Cardiac fibroblast (primary cell): ENCODE data around the gene ARPC3.
"Not testable (repeated sequence)": the region's sequence is repeated elsewhere in the genome, so short reads cannot be mapped to it uniquely, and the experiment has no call there.

Experiments
- DNase-seq, 2 donors: peaks; one replicate each; pipeline versions ENCODE4 v3.0.0 to v3.0.0-alpha.2; 2010; ENCODE audit warnings: low read depth in 2 of 2
- H3K4me3 ChIP-seq, 2 donors: replicated peaks in 1 of 2; 1 replicate in 1 of 2; 2 replicates in 1 of 2; pipeline ENCODE4 v1.5.1; 2011; ENCODE audit warnings: low read depth in 2 of 2, low read length in 2 of 2, mild to moderate bottlenecking in 2 of 2, moderate library complexity in 1 of 2
- TF ChIP-seq, protein P1 (sequence below): IDR thresholded peaks from one replicate; pipeline ENCODE4 v1.5.1; 2011; ENCODE audit warnings: low read depth, mild to moderate bottlenecking, low read length, inconsistent platforms

The ARPC3 gene

DNA sequence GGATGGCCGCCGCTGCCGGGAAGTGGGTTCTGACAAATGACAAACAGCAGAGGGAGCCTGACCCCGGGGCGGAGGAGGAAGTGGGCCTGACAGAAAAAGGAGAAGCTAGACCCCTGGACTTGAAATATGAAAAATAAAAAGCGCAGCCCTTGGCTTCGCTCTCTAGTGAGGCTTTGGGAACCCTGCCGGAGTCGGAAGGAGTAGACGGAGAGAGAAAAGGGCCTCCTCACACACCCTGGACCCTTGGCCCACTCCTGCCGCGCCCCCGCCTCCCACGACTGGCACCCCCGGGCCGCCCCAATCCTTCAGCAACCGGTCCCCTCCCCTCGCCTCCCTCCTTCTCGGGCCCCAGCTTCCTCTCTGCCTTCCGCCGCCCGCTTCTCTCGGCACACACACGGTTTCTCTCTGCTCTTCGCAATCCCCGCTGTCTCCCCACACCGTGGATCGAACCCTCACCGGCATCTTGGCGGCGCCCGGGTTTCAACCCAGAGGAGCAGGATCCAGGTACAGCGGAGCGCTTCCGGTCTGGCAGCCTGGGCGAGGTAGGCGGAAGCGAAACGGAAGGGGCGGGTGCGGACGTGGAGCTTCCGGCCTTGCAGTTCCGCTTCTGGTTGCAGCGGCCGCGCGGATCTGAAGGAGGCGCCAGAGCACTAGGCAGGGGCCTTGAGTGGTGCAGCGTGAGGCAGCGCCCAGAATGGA is at the start of gene ARPC3:
ARPC3 (minus strand) TSS at position 539 of the 699 bp plus-strand sequence; CDS start at position 462, 77 bp downstream.
- DNase-seq: peak; percentile 96
- peak within 1 kb of the TSS; percentile 97 to 98 for H3K4me3 ChIP-seq
- TF ChIP-seq, protein P1, sequence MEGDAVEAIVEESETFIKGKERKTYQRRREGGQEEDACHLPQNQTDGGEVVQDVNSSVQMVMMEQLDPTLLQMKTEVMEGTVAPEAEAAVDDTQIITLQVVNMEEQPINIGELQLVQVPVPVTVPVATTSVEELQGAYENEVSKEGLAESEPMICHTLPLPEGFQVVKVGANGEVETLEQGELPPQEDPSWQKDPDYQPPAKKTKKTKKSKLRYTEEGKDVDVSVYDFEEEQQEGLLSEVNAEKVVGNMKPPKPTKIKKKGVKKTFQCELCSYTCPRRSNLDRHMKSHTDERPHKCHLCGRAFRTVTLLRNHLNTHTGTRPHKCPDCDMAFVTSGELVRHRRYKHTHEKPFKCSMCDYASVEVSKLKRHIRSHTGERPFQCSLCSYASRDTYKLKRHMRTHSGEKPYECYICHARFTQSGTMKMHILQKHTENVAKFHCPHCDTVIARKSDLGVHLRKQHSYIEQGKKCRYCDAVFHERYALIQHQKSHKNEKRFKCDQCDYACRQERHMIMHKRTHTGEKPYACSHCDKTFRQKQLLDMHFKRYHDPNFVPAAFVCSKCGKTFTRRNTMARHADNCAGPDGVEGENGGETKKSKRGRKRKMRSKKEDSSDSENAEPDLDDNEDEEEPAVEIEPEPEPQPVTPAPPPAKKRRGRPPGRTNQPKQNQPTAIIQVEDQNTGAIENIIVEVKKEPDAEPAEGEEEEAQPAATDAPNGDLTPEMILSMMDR: peak; percentile 85

DNA sequence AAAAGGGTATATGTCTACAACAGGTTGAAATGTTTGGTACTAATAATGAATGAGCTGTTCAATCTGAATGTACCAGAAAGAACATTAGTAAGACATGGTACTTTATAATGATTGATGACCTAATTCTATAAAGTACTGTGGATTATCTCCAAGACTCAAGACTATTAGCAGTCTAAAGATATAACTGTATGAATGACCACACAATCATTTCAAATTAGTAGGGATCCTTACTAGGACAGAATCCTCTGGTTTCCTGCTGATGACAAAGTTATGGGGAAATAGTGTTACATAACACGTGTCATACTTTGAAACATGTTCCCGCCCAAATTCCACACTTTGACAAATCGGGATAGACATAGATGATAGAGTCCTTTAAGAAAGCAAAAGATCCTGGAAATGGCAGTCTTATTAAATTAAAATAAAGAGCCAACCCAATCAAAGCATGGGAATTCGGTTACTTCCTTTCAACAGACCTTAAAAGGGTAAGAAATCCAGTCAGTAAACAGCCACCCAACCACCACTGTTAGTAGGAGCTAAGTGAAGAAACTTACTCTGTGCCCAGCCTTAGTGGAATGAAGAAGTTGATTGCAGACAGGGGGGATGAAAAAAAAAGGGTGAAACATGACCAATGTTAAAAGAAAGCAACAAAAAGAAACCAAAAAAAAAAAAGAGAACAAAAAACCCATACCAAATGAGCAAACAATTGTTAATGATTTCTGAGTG is 49.0 kb upstream of the ARPC3 start:
- H3K4me3 ChIP-seq: no peak overlapping the region
- peak; percentile 31 to 62 for DNase-seq
- TF ChIP-seq, protein P1: no peak

DNA sequence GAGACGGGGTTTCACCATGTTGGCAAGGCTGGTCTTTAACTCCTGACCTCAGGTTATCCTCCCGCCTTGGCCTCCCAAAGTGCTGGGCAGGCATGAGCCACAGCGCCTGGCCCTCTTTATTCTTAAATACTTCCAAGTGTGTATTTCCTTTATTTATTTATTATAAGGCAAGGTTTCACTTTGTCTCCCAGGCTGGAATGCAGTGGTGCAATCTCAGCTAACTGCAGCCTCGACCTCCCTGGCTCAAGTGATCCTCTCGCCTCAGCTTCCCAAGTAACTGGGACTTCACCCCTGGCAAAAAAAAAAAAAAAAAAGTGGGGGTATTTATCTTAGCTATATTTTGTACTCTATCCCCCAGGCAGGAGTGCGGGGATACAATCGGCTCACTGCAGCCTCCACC is 25.3 kb upstream of the ARPC3 start:
- DNase-seq: no peak
- H3K4me3 ChIP-seq: no peak overlapping the region
- TF ChIP-seq, protein P1: no peak

DNA sequence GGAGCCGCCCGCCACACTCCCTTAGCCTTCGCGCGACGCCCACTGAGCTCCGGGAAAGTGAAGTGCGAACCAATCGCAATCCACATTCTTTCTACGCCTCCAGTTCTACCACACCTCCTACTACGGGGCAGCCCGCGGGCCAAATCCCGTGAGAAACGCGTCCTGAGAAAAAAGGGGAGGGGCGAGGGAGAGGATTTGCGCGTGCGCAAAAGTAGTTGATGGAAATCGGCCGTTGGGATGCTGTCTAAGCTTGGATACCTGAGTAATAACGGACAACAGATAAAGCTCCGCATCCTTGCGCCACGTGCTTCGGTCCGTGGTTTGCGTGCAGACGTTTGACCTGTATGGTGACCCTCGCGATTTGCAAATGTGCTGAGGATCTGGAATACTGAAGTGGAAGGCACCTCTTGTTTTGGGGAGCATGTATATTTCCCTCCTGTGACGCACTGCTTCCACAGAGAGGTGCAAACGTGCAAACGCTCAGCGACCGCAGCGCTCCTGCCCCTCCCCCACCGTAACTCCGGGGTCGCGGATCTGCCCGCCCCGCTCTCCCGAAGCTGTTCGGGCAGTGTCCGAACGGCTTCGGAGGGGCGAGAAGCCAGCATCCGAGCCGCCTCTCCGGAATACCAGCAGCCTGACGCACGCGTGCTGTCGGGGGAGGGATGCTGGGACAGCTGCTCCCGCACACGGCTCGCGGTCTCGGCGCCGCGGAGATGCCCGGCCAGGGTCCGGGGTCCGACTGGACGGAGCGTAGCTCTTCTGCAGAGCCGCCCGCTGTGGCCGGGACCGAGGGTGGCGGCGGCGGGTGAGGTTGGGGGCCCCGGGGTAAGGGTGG is 18.3 kb upstream of the ARPC3 start, which contains the start of the genes FAM216A and GPN3:
FAM216A (plus strand) TSS at position 632 of the 835 bp plus-strand sequence; CDS start at position 663, 31 bp downstream.
GPN3 (minus strand) TSS at position 44 of the 835 bp plus-strand sequence. CDS start 54 bp downstream, outside the sequence.
- TF ChIP-seq, protein P1: no peak
- DNase-seq: peak; percentile 99
- H3K4me3 ChIP-seq: peak within 1 kb of the TSS; percentile 72 to 78

DNA sequence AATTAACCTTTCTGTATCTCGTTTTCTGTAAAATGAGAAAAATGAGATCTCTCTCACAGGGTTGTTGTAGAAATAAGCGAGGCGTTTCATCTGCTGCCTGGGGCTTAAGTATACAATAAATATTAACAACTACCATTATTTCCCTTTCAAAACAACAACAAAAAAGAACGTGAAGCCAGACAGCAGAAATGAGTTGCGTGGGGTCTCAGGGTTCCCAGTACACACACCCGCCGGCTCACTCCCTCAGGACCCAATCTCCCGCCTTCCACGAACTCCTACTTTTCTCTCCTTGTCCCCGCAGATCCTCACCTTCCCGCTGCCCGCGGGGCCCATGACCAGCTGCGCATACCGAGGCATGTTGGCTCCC is 17.7 kb upstream of the ARPC3 start:
- DNase-seq: no peak
- H3K4me3 ChIP-seq: peak overlapping the region; percentile 72 to 78
- TF ChIP-seq, protein P1: no peak

DNA sequence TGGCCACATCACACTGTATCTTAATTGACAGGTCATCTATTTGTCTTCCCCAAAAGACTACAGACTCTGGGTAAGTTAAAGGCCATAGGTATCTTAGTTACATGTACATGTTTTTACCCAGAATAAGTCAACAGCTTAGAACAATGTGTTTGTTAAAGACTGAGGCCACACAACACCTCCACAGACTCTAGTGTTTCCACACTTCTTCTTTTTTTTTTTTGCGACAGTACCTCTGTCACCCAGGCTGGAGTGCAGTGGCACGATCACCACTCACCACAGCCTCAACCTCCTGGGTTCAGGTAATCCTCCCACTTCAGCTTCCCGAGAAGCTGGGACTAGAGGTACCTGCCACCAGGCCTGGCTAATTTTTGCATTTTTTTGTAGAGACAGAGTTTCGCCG is 16.7 kb upstream of the ARPC3 start:
- H3K4me3 ChIP-seq: no peak overlapping the region
- TF ChIP-seq, protein P1: no peak
- no peak for DNase-seq

DNA sequence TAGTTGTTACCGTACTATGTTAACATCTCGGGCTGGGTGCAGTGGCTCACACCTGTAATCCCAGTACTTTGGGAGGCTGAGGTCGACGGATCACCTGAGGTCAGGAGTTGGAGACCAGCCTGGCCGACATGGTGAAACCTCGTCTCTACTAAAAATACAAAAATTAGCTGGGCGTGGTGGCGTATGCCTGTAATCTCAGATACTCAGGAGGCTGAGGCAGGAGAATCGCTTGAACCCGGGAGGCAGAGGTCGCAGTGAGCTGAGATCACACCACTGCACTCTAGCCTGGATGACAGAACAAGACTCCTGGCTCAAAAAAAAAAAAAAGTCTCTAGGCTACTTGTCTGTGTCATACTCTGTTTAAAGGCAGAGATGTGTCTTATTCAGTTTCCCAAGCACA is 15.6 kb upstream of the ARPC3 start:
- H3K4me3 ChIP-seq, DNase-seq: not testable (repeated sequence)
